Panc1 (cell line): Measurements from ENCODE around the gene ETFBKMT.

Source experiments
- POLR2AphosphoS5 ChIP-seq: IDR thresholded peaks from 2 replicates; pipeline ENCODE4 v1.6.1; 2012; ENCODE audit warnings: mild to moderate bottlenecking, low read depth, low read length, moderate library complexity
- SIN3A ChIP-seq: IDR thresholded peaks from 2 replicates; pipeline ENCODE4 v1.6.1; 2012; ENCODE audit warnings: low read depth, mild to moderate bottlenecking, low read length, moderate library complexity, borderline replicate concordance; ENCODE audit not compliant: insufficient read depth
- TCF7L2 ChIP-seq: IDR thresholded peaks from 2 replicates; pipeline ENCODE4 v1.6.1; 2011; ENCODE audit warnings: mild to moderate bottlenecking, low read depth, low read length, inconsistent platforms
- TF ChIP-seq, protein P1 (sequence below): fragments of 450-650 bp; IDR thresholded peaks from 2 replicates; pipeline ENCODE4 v1.5.1; 2017; ENCODE audit warnings: mild to moderate bottlenecking
- TF ChIP-seq, protein P2 (sequence below), 2 experiments: IDR thresholded peaks; 2 replicates each; pipeline ENCODE4 v1.6.1; 2011 to 2012; ENCODE audit warnings: low read depth in 2 of 2, control low read depth in 1 of 2, low read length in 1 of 2, mild to moderate bottlenecking in 1 of 2, moderate library complexity in 1 of 2; ENCODE audit not compliant: insufficient read depth in 1 of 2

DNA sequence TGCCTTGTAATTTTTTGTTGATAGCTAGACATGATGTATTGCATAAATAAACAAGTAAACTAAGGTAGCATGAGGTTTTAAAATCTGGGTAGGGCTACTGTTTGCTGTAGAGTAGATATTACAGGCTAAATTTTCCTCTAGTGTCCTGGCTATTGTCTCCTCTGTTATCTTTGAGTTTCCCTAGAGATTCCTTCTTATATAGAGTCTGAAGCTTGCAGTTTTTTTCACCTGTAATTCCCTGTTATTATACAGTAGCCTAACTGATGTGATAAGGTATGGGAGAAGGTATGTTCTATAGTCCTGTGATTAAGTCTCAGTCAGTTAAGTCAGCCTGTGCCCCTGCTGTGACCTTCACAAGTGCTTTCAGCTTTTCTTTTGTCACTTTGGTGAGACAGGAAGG lies 9.5 kb downstream of the ETFBKMT start:
- TF ChIP-seq, protein P1, sequence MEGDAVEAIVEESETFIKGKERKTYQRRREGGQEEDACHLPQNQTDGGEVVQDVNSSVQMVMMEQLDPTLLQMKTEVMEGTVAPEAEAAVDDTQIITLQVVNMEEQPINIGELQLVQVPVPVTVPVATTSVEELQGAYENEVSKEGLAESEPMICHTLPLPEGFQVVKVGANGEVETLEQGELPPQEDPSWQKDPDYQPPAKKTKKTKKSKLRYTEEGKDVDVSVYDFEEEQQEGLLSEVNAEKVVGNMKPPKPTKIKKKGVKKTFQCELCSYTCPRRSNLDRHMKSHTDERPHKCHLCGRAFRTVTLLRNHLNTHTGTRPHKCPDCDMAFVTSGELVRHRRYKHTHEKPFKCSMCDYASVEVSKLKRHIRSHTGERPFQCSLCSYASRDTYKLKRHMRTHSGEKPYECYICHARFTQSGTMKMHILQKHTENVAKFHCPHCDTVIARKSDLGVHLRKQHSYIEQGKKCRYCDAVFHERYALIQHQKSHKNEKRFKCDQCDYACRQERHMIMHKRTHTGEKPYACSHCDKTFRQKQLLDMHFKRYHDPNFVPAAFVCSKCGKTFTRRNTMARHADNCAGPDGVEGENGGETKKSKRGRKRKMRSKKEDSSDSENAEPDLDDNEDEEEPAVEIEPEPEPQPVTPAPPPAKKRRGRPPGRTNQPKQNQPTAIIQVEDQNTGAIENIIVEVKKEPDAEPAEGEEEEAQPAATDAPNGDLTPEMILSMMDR: no peak
- TF ChIP-seq, protein P2, sequence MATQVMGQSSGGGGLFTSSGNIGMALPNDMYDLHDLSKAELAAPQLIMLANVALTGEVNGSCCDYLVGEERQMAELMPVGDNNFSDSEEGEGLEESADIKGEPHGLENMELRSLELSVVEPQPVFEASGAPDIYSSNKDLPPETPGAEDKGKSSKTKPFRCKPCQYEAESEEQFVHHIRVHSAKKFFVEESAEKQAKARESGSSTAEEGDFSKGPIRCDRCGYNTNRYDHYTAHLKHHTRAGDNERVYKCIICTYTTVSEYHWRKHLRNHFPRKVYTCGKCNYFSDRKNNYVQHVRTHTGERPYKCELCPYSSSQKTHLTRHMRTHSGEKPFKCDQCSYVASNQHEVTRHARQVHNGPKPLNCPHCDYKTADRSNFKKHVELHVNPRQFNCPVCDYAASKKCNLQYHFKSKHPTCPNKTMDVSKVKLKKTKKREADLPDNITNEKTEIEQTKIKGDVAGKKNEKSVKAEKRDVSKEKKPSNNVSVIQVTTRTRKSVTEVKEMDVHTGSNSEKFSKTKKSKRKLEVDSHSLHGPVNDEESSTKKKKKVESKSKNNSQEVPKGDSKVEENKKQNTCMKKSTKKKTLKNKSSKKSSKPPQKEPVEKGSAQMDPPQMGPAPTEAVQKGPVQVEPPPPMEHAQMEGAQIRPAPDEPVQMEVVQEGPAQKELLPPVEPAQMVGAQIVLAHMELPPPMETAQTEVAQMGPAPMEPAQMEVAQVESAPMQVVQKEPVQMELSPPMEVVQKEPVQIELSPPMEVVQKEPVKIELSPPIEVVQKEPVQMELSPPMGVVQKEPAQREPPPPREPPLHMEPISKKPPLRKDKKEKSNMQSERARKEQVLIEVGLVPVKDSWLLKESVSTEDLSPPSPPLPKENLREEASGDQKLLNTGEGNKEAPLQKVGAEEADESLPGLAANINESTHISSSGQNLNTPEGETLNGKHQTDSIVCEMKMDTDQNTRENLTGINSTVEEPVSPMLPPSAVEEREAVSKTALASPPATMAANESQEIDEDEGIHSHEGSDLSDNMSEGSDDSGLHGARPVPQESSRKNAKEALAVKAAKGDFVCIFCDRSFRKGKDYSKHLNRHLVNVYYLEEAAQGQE (IDR thresholded peaks at IDR 0.05; ENCODE audit: insufficient read depth in 1 of 2, low read depth in 2 of 2, low read length in 1 of 2): no peak
- TF ChIP-seq POLR2AphosphoS5 (no peak), SIN3A (no peak), TCF7L2 (no peak)
